Caco-2 (cell line): ENCODE results near the gene BNIP2. TPM values are rescaled to one million over a fixed set of nuclear protein-coding genes. Genes with fewer than 3 reads are reported as not detected.
"Not testable (repeated sequence)": the region's sequence is repeated elsewhere in the genome, so short reads cannot be mapped to it uniquely, and the experiment has no call there.

Experiments used
- BruUV-seq: library from RNA; stranded (reverse); fragments of 400-500 nt; replicated peaks from 2 replicates; lab custom pipeline; 2021; lab: Mats Ljungman, UMichigan
- CTCF ChIA-PET: fragments of 300-600 bp; sonication (Branson Sonifier 250); formaldehyde crosslinking; loops from one replicate; lab custom pipeline; 2022; ENCODE audit warnings: antibody characterized with exemption; lab: Charles Lee
- POLR2A ChIA-PET: fragments of 300-600 bp; sonication (Branson Sonifier 250); formaldehyde crosslinking; loops from one replicate; lab custom pipeline; 2022; ENCODE audit warnings: antibody characterized with exemption; lab: Charles Lee
- DNase-seq, 2 experiments: peaks; one replicate each; pipeline versions ENCODE4 v3.0.0 to v3.0.0-alpha.2; 2020 to 2022
- H3K27me3 ChIP-seq: replicated peaks from 2 replicates; pipeline ENCODE4 v1.6.0; 2011; ENCODE audit warnings: low read length; ENCODE audit not compliant: control insufficient read depth, insufficient read depth
- H3K36me3 ChIP-seq: 2 replicates; pipeline ENCODE4 v1.5.1; 2011; ENCODE audit warnings: low read length; ENCODE audit not compliant: control insufficient read depth, insufficient read depth
- H3K4me1 ChIP-seq: fragments of 250-450 bp; sonication (Bioruptor Pico); 2 replicates; pipeline ENCODE4 v1.5.1; 2020; ENCODE audit warnings: mild to moderate bottlenecking
- H3K4me3 ChIP-seq: 2 replicates; pipeline ENCODE4 v1.5.1; 2011; ENCODE audit warnings: low read depth, mild to moderate bottlenecking, control low read depth, low read length
- H3K9me3 ChIP-seq: fragments of 250-450 bp; sonication (Bioruptor Pico); 2 replicates; pipeline ENCODE4 v1.5.1; 2020; ENCODE audit warnings: mild to moderate bottlenecking, moderate library complexity
- H3K27ac Mint-ChIP-seq: one replicate; pipeline ENCODE4 v1.8.0; 2022; ENCODE audit warnings: mixed read lengths; ENCODE audit not compliant: unreplicated experiment
- H3K27me3 Mint-ChIP-seq: one replicate; pipeline ENCODE4 v1.8.0; 2022; ENCODE audit warnings: mixed read lengths; ENCODE audit not compliant: insufficient read depth, unreplicated experiment
- H3K36me3 Mint-ChIP-seq: one replicate; pipeline ENCODE4 v1.8.0; 2022; ENCODE audit warnings: mild to moderate bottlenecking, mixed read lengths; ENCODE audit not compliant: insufficient read depth, unreplicated experiment
- H3K4me1 Mint-ChIP-seq: one replicate; pipeline ENCODE4 v1.8.0; 2022; ENCODE audit warnings: low read depth, mixed read lengths; ENCODE audit not compliant: unreplicated experiment
- H3K4me3 Mint-ChIP-seq: one replicate; pipeline ENCODE4 v1.8.0; 2022; ENCODE audit warnings: mild to moderate bottlenecking, moderate library complexity, mixed read lengths; ENCODE audit not compliant: unreplicated experiment
- H3K9me3 Mint-ChIP-seq: one replicate; pipeline ENCODE4 v1.8.0; 2022; ENCODE audit warnings: mixed read lengths; ENCODE audit not compliant: unreplicated experiment
- CTCF ChIP-seq, 2 experiments: fragments of 200-600 bp in 1 of 2; IDR thresholded peaks; 1 replicate in 1 of 2; 2 replicates in 1 of 2; pipeline versions ENCODE4 v1.5.1 to v1.8.0; 2011 to 2022; ENCODE audit warnings: antibody characterized with exemption in 1 of 2, control low read depth in 1 of 2, inconsistent platforms in 1 of 2, low read depth in 1 of 2, low read length in 1 of 2, mild to moderate bottlenecking in 1 of 2, moderate library complexity in 1 of 2; ENCODE audit not compliant: insufficient read depth in 1 of 2, severe bottlenecking in 1 of 2, unreplicated experiment in 1 of 2
- intact Hi-C: fragments of 100-400 bp; cut with micrococcal nuclease; formaldehyde crosslinking; loops from one replicate; pipeline ENCODE4 v1.10.0; 2022; ENCODE audit not compliant: unreplicated experiment
- total RNA-seq: library from RNA; stranded (reverse); gene quantifications from 2 replicates; pipeline ENCODE4 v1.2.3, GENCODE V29; 2022

Gene BNIP2
- total RNA-seq, 1 experiment from 2014 or later, result 54.0 TPM

- CTCF ChIA-PET, result no interaction called here
- peaks cover 4% of the 10 kb centered on the region for H3K27me3 Mint-ChIP-seq
These were observed 13.2 kb upstream of the BNIP2 start for GRCh38 chr15:59702351-59702750.

DNA sequence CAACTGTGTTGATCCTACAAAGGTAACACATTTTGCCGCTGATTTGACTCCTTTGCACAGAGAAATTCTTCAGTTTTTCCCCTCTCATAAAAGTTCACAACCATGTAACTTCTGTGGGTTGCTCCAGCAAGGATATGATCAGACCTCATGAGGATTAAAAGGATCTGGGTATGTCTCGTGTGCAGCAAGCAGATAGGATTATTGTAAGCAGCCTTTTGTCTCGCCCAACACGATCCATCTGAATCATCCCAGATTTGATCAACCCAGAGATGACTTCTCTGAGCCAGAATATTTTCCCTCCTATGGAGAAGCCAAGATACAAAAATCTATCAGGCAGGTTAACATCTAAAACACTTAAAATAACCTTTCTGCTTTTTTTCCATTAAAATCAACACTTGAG, 12.8 kb upstream of the BNIP2 start:
- H3K4me3 Mint-ChIP-seq, result no peak overlapping the region
- no peaks in the 10 kb centered on the region for H3K4me1 ChIP-seq
- no peak for DNase-seq
- no peaks in the 10 kb centered on the region for H3K4me1 Mint-ChIP-seq
- TF ChIP-seq CTCF (IDR thresholded peaks at IDR 0.05; ENCODE audit: insufficient read depth in 1 of 2, low read depth in 1 of 2, low read length in 1 of 2, severe bottlenecking in 1 of 2, unreplicated experiment in 1 of 2), result no peak
- POLR2A ChIA-PET, result no interaction called here
- no peaks in the 10 kb centered on the region for H3K36me3 Mint-ChIP-seq
- H3K27me3 Mint-ChIP-seq, result peaks cover 4% of the 10 kb centered on the region
- no peaks in the 10 kb centered on the region for H3K9me3 Mint-ChIP-seq
- intact Hi-C loops, result no loop called here
- no peak overlapping the region for H3K4me3 ChIP-seq
- CTCF ChIA-PET, result no interaction called here
- H3K27ac Mint-ChIP-seq, result no peak overlapping the region
- no peaks in the 10 kb centered on the region for H3K27me3 ChIP-seq
- no peaks in the 10 kb centered on the region for H3K9me3 ChIP-seq
- BruUV-seq, result no TSS peak
- no peaks in the 10 kb centered on the region for H3K36me3 ChIP-seq

More at GRCh38 chr15:59702351-59702750, 13.2 kb upstream of the BNIP2 start:
- Histone ChIP-seq H3K4me1 (no peaks in the 10 kb centered on the region), H3K4me3 (no peak overlapping the region), H3K27me3 (no peaks in the 10 kb centered on the region), H3K9me3 (no peaks in the 10 kb centered on the region), H3K36me3 (no peaks in the 10 kb centered on the region)
- H3K9me3 Mint-ChIP-seq, result no peaks in the 10 kb centered on the region
- no peaks in the 10 kb centered on the region for H3K4me1 Mint-ChIP-seq
- no peak for DNase-seq
- POLR2A ChIA-PET, result no interaction called here
- BruUV-seq, result no TSS peak
- no peak overlapping the region for H3K27ac Mint-ChIP-seq
- TF ChIP-seq CTCF (IDR thresholded peaks at IDR 0.05; ENCODE audit: insufficient read depth in 1 of 2, low read depth in 1 of 2, low read length in 1 of 2, severe bottlenecking in 1 of 2, unreplicated experiment in 1 of 2), result no peak
- H3K4me3 Mint-ChIP-seq, result no peak overlapping the region
- intact Hi-C loops, result no loop called here
- no peaks in the 10 kb centered on the region for H3K36me3 Mint-ChIP-seq

DNA sequence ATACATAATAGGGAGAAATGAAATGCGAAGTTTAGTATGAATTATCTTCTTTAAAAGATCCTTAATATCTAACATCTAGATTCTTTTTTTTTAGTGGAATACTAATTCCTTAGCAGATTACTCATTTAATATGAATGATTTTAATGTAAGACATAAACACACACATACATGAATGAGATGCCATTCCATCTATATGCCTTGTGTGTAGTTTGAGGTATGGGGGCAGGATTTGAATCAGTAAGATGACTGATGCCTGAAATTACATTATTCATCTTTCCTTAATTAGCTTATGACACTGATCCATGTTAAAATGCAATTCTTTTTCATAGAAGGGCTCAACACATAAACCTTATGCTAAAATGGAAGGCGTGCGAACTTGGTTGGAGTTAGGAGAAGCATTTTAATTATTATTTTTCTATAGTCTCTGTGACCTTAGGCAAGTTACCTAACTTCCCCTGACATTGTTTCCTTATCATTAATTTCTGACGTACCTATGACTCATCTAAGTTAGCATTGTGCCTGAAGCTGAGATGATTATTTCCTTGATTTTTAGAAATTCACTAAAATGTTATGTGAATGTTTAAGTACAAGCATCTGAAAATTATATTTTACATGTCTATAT, 10.8 kb upstream of the BNIP2 start:
- Histone ChIP-seq H3K27me3 (no peaks in the 10 kb centered on the region), H3K36me3 (no peaks in the 10 kb centered on the region), H3K4me1 (no peaks in the 10 kb centered on the region), H3K9me3 (no peaks in the 10 kb centered on the region), H3K4me3 (no peak overlapping the region)
- POLR2A ChIA-PET, result no interaction called here
- Mint-ChIP-seq H3K27ac (no peak overlapping the region), H3K36me3 (no peaks in the 10 kb centered on the region), H3K4me1 (no peaks in the 10 kb centered on the region), H3K27me3 (peaks cover 4% of the 10 kb centered on the region), H3K4me3 (no peak overlapping the region), H3K9me3 (no peaks in the 10 kb centered on the region)
- no peak for DNase-seq
- BruUV-seq, result no TSS peak
- TF ChIP-seq CTCF (IDR thresholded peaks at IDR 0.05; ENCODE audit: insufficient read depth in 1 of 2, low read depth in 1 of 2, low read length in 1 of 2, severe bottlenecking in 1 of 2, unreplicated experiment in 1 of 2), result no peak
- intact Hi-C loops, result no loop called here
- CTCF ChIA-PET, result no interaction called here

DNA sequence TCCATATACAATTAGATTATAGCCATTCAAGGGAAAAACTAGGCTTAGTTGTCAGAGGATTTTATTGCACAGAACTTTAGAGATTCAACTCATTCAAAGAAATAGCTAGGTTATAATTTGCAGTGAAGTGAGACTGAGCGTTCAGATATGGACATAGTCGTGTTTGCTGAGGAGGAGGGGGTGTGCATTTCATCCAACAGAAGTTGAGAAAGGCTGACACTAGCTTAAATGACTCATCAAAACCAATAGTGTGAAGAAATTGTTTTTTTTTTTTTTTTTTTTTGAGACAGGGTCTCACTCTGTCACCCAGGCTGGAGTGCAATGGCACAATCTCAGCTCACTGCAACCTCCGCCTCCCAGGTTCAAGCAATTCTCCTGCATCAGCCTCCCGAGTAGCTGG, 8.9 kb upstream of the BNIP2 start:
- POLR2A ChIA-PET, CTCF ChIA-PET, intact Hi-C loops: not testable (repeated sequence)

More for the DNA sequence above, 8.9 kb upstream of the BNIP2 start:
- not testable (repeated sequence) for BruUV-seq, H3K9me3 ChIP-seq, H3K9me3 Mint-ChIP-seq, H3K27me3 Mint-ChIP-seq, H3K4me1 ChIP-seq, H3K4me3 Mint-ChIP-seq, H3K4me1 Mint-ChIP-seq, H3K27ac Mint-ChIP-seq, H3K36me3 ChIP-seq, H3K4me3 ChIP-seq, H3K27me3 ChIP-seq, DNase-seq, H3K36me3 Mint-ChIP-seq
